MCF 10A (cell line): Measurements from ENCODE around the gene PROSER2. TPM values are rescaled to one million over a fixed set of nuclear protein-coding genes. Genes with fewer than 3 reads are reported as not detected.

Experiments
- BruUV-seq: library from RNA; stranded (reverse); fragments of 400-500 nt; replicated peaks from 2 replicates; lab custom pipeline; 2021; lab: Mats Ljungman, UMichigan
- CTCF ChIA-PET: fragments of 300-600 bp; sonication (Branson Sonifier 250); formaldehyde crosslinking; extraction: SDS; loops from one replicate; lab custom pipeline; 2021; ENCODE audit warnings: antibody characterized with exemption, inconsistent platforms; lab: Yijun Ruan, JAX
- POLR2A ChIA-PET: fragments of 300-600, 350-650 bp; sonication (Branson Sonifier 250); formaldehyde crosslinking; extraction: SDS; loops from one replicate; lab custom pipeline; 2020; ENCODE audit warnings: antibody characterized with exemption, inconsistent platforms; lab: Yijun Ruan, JAX
- DNase-seq: peaks from one replicate; pipeline ENCODE4 v3.0.0-alpha.2; 2018; ENCODE audit not compliant: unreplicated experiment
- H3K27ac Mint-ChIP-seq: one replicate; pipeline ENCODE4 v1.8.0; 2022; ENCODE audit warnings: mild to moderate bottlenecking, low read depth, mixed read lengths; ENCODE audit not compliant: unreplicated experiment
- H3K27me3 Mint-ChIP-seq: one replicate; pipeline ENCODE4 v1.8.0; 2022; ENCODE audit warnings: mixed read lengths; ENCODE audit not compliant: insufficient read depth, unreplicated experiment
- H3K36me3 Mint-ChIP-seq: one replicate; pipeline ENCODE4 v1.8.0; 2022; ENCODE audit warnings: mild to moderate bottlenecking, moderate library complexity, mixed read lengths; ENCODE audit not compliant: insufficient read depth, unreplicated experiment
- H3K4me1 Mint-ChIP-seq: one replicate; pipeline ENCODE4 v1.8.0; 2022; ENCODE audit warnings: mixed read lengths; ENCODE audit not compliant: insufficient read depth, unreplicated experiment
- H3K4me3 Mint-ChIP-seq: one replicate; pipeline ENCODE4 v1.8.0; 2022; ENCODE audit warnings: mild to moderate bottlenecking, moderate library complexity, mixed read lengths; ENCODE audit not compliant: unreplicated experiment
- H3K9me3 Mint-ChIP-seq: one replicate; pipeline ENCODE4 v1.8.0; 2022; ENCODE audit warnings: mixed read lengths; ENCODE audit not compliant: unreplicated experiment
- intact Hi-C: fragments of 100-400 bp; cut with micrococcal nuclease; formaldehyde crosslinking; loops from 2 replicates; pipeline ENCODE4 v1.14.1; 2022
- total RNA-seq: library from RNA; stranded (reverse); gene quantifications from 2 replicates; pipeline ENCODE4 v1.2.3, GENCODE V29; 2022
- TF ChIP-seq, protein P1 (sequence below): fragments of 200-600 bp; IDR thresholded peaks from one replicate; pipeline ENCODE4 v1.8.0; 2022; ENCODE audit warnings: antibody characterized with exemption, mild to moderate bottlenecking; ENCODE audit not compliant: unreplicated experiment

PROSER2 gene
- total RNA-seq, 1 experiment from 2014 or later = 58.0 TPM

- Mint-ChIP-seq H3K9me3 (no peaks in the 10 kb centered on the region), H3K4me1 (no peaks in the 10 kb centered on the region), H3K36me3 (no peaks in the 10 kb centered on the region), H3K4me3 (no peak overlapping the region), H3K27ac (no peak overlapping the region), H3K27me3 (no peaks in the 10 kb centered on the region)
- intact Hi-C loops = no loop called here
- no TSS peak for BruUV-seq
- POLR2A ChIA-PET = interaction anchor here (1.2 kb wide), 1 partner anchor 12 kb away, joined by 4 read pairs; no protein-coding TSS in a partner anchor
- CTCF ChIA-PET = interaction anchor here (0.6 to 1.1 kb wide), 5 partner anchors 16 to 1460 kb away, joined by 3 to 5 read pairs (median 3); no protein-coding TSS in a partner anchor
- TF ChIP-seq, protein P1, sequence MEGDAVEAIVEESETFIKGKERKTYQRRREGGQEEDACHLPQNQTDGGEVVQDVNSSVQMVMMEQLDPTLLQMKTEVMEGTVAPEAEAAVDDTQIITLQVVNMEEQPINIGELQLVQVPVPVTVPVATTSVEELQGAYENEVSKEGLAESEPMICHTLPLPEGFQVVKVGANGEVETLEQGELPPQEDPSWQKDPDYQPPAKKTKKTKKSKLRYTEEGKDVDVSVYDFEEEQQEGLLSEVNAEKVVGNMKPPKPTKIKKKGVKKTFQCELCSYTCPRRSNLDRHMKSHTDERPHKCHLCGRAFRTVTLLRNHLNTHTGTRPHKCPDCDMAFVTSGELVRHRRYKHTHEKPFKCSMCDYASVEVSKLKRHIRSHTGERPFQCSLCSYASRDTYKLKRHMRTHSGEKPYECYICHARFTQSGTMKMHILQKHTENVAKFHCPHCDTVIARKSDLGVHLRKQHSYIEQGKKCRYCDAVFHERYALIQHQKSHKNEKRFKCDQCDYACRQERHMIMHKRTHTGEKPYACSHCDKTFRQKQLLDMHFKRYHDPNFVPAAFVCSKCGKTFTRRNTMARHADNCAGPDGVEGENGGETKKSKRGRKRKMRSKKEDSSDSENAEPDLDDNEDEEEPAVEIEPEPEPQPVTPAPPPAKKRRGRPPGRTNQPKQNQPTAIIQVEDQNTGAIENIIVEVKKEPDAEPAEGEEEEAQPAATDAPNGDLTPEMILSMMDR = no peak
- no peak for DNase-seq
Measured at GRCh38 chr10:11909618-11910017, 86.5 kb downstream of the PROSER2 start.

DNA sequence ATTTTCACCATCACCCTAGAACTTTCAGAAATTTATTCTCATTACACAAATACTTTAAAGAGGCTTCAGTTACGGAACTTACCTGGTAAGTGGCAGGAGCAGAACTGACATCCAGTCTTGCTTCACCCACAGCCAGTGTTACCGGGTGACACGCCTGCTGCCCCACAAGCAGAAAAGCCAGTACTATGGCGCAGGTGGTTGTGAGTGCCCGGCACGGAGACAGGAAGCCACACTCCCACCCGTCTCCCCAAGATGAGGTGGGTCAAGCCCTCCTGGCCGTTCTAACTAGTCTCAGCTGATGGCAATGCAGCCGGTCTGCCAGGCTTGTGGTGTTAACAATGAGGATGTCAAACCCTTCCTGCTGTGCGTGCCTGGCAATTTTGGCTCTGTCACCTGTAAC, 86.9 kb downstream of the PROSER2 start:
- DNase-seq = no peak
- intact Hi-C loops = no loop called here
- no TSS peak for BruUV-seq
- Mint-ChIP-seq H3K27ac (no peak overlapping the region), H3K9me3 (no peaks in the 10 kb centered on the region), H3K36me3 (no peaks in the 10 kb centered on the region), H3K4me1 (no peaks in the 10 kb centered on the region), H3K27me3 (no peaks in the 10 kb centered on the region), H3K4me3 (no peak overlapping the region)
- ChIA-PET CTCF (interaction anchor here (0.6 to 0.7 kb wide), 2 partner anchors 16 to 1290 kb away, joined by 3 to 5 read pairs; no protein-coding TSS in a partner anchor), POLR2A (interaction anchor here (0.6 kb wide), 1 partner anchor 81 kb away, joined by 3 read pairs; no protein-coding TSS in a partner anchor)
- TF ChIP-seq, protein P1 = no peak

DNA sequence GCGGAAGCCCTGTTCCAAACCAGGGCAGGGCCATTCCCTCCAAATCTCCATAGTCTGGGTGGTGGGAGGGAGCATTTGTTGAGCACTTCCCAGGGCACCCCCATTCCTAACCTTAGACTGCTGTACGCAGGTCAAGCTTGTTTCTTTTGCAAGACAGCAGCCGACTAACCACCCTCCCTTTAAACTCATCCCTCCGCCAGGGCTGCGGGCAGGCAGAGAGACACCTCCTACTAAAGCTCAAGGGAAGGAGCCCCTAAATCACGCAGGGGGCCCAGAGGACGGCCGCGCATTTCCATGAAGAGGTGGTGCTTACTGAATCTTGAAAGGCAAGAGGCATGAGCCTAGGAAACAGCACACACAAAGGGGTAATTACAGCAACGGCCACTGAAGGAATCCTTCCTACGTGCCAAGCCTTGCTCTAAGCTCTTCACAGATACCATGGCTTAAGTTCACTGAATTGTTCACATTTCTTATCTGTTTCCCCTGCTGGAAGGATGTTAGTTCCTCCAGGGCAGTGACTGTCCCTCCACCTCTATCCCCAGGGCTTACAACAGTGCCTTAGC, 90.0 kb downstream of the PROSER2 start:
- H3K27me3 Mint-ChIP-seq = no peaks in the 10 kb centered on the region

DNA sequence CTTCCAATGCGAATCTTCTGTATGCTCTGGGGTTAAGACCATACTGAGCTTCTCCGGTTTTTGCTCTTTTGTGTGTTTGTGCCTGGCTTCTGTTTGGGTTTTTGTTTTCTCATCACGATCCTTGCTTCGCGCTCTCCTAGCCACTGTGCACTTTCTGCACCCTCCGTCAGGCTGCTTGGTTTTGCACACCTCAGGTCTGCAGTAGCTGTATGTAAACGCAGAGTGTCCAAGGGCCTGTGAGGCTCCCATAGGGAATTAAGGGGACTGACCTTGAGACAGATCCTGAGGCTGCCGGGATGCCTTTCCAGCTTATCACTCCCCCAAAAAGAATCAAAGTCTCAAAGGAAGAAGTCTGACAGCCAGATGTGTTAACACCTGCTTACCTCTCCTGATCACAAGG, 95.2 kb downstream of the PROSER2 start:
- H3K4me1 Mint-ChIP-seq = peaks cover 5% of the 10 kb centered on the region
- no peak for DNase-seq
- TF ChIP-seq, protein P1 = no peak
- H3K4me3 Mint-ChIP-seq = no peak overlapping the region
- H3K27me3 Mint-ChIP-seq = no peaks in the 10 kb centered on the region
- peaks cover 42% of the 10 kb centered on the region for H3K36me3 Mint-ChIP-seq
- no peaks in the 10 kb centered on the region for H3K9me3 Mint-ChIP-seq
- POLR2A ChIA-PET = interaction anchor here (1.2 to 1.3 kb wide), 2 partner anchors 13 to 42 kb away, joined by 3 read pairs; no protein-coding TSS in a partner anchor
- CTCF ChIA-PET = interaction anchor here (0.7 to 1.5 kb wide), 2 partner anchors 41 to 125 kb away, joined by 5 read pairs; no protein-coding TSS in a partner anchor
- H3K27ac Mint-ChIP-seq = no peak overlapping the region
- no TSS peak for BruUV-seq
- intact Hi-C loops = no loop called here

More for the DNA sequence above, 90.0 kb downstream of the PROSER2 start:
- no peaks in the 10 kb centered on the region for H3K36me3 Mint-ChIP-seq
- no peaks in the 10 kb centered on the region for H3K9me3 Mint-ChIP-seq
- no peak for DNase-seq
- no TSS peak for BruUV-seq
- peaks cover 5% of the 10 kb centered on the region for H3K4me1 Mint-ChIP-seq
- POLR2A ChIA-PET = interaction anchor here (1.0 kb wide), 2 partner anchors 17 to 25 kb away, joined by 3 read pairs; no protein-coding TSS in a partner anchor
- intact Hi-C loops = no loop called here
- TF ChIP-seq, protein P1 = no peak
- H3K4me3 Mint-ChIP-seq = no peak overlapping the region
- CTCF ChIA-PET = interaction anchor here (0.8 to 1.4 kb wide), 3 partner anchors 71 to 131 kb away, joined by 3 to 5 read pairs (median 5); no protein-coding TSS in a partner anchor
- no peak overlapping the region for H3K27ac Mint-ChIP-seq
